ENCODE data around the gene ASXL3. TPM values are rescaled to one million over a fixed set of nuclear protein-coding genes. Genes with fewer than 3 reads are reported as not detected.

ASXL3 gene
- total RNA-seq, 6 donors from 2014 or later: 0.46 to 2.2 (median 0.98) TPM

GRCh38 chr18:33647365-33647764, 69.3 kb downstream of the ASXL3 start:
- Histone ChIP-seq H3K27ac (no peak overlapping the region), H3K36me3 (no peaks in the 10 kb centered on the region), H3K27me3 (no peaks in the 10 kb centered on the region), H3K9me3 (no peaks in the 10 kb centered on the region), H3K4me3 (no peak overlapping the region), H3K4me1 (no peaks in the 10 kb centered on the region)
- ATAC-seq (ENCODE audit: low FRiP score in 2 of 2) (no peak), DNase-seq (no peak)
- 96% methylated on average over 1 of the region's 1 CpG for WGBS, 2 donors
- TF ChIP-seq EP300 (IDR thresholded peaks at IDR 0.05): no peak
- TF ChIP-seq CTCF (IDR thresholded peaks at IDR 0.05): no peak
- TF ChIP-seq POLR2A (IDR thresholded peaks at IDR 0.05): no peak
- no peak for TF ChIP-seq POLR2AphosphoS5 (IDR thresholded peaks at IDR 0.05)

- no peaks in the 10 kb centered on the region for H3K9me3 ChIP-seq
- no peak overlapping the region for H3K27ac ChIP-seq
- H3K4me1 ChIP-seq: no peaks in the 10 kb centered on the region
- H3K27me3 ChIP-seq: no peaks in the 10 kb centered on the region
- TF ChIP-seq POLR2A (IDR thresholded peaks at IDR 0.05) (no peak), CTCF (IDR thresholded peaks at IDR 0.05) (no peak), EP300 (IDR thresholded peaks at IDR 0.05) (no peak), POLR2AphosphoS5 (IDR thresholded peaks at IDR 0.05) (no peak)
- no peaks in the 10 kb centered on the region for H3K36me3 ChIP-seq
- no peak overlapping the region for H3K4me3 ChIP-seq
- WGBS, 2 donors: 43 to 46% methylated on average over 1 of the region's 1 CpG
- ATAC-seq (ENCODE audit: low FRiP score in 2 of 2): no peak
- DNase-seq: no peak
Measured at GRCh38 chr18:33652635-33653034, 74.6 kb downstream of the ASXL3 start.

- no peak for TF ChIP-seq POLR2AphosphoS5 (IDR thresholded peaks at IDR 0.05)
- TF ChIP-seq CTCF (IDR thresholded peaks at IDR 0.05): no peak
- no peak for TF ChIP-seq POLR2A (IDR thresholded peaks at IDR 0.05)
- TF ChIP-seq EP300 (IDR thresholded peaks at IDR 0.05): no peak
- 61 to 84% methylated on average over 3 of the region's 3 CpGs for WGBS, 2 donors
- no peaks in the 10 kb centered on the region for H3K4me1 ChIP-seq
Measured at GRCh38 chr18:33653231-33653630, 75.2 kb downstream of the ASXL3 start.

GRCh38 chr18:33656889-33657448, 79.0 kb downstream of the ASXL3 start:
- DNase-seq (no peak), ATAC-seq (ENCODE audit: low FRiP score in 2 of 2) (no peak)
- Histone ChIP-seq H3K27me3 (no peaks in the 10 kb centered on the region), H3K4me3 (no peak overlapping the region), H3K36me3 (no peaks in the 10 kb centered on the region), H3K4me1 (no peaks in the 10 kb centered on the region), H3K27ac (no peak overlapping the region), H3K9me3 (no peaks in the 10 kb centered on the region)
- WGBS, 2 donors: 38 to 83% methylated on average over 2 of the region's 2 CpGs
- TF ChIP-seq POLR2AphosphoS5 (IDR thresholded peaks at IDR 0.05) (no peak), CTCF (IDR thresholded peaks at IDR 0.05) (no peak), POLR2A (IDR thresholded peaks at IDR 0.05) (no peak), EP300 (IDR thresholded peaks at IDR 0.05) (no peak)

More at GRCh38 chr18:33653231-33653630, 75.2 kb downstream of the ASXL3 start:
- no peak for ATAC-seq (ENCODE audit: low FRiP score in 2 of 2)
- Histone ChIP-seq H3K27me3 (no peaks in the 10 kb centered on the region), H3K36me3 (no peaks in the 10 kb centered on the region), H3K9me3 (no peaks in the 10 kb centered on the region), H3K4me3 (no peak overlapping the region), H3K27ac (no peak overlapping the region)
- no peak for DNase-seq

- H3K27ac ChIP-seq: no peak overlapping the region
- H3K4me3 ChIP-seq: no peak overlapping the region
- WGBS, 2 donors: 81 to 86% methylated on average over 2 of the region's 2 CpGs
- H3K9me3 ChIP-seq: no peaks in the 10 kb centered on the region
- TF ChIP-seq POLR2A (IDR thresholded peaks at IDR 0.05) (no peak), EP300 (IDR thresholded peaks at IDR 0.05) (no peak), POLR2AphosphoS5 (IDR thresholded peaks at IDR 0.05) (no peak), CTCF (IDR thresholded peaks at IDR 0.05) (no peak)
- H3K4me1 ChIP-seq: no peaks in the 10 kb centered on the region
- no peaks in the 10 kb centered on the region for H3K27me3 ChIP-seq
- no peaks in the 10 kb centered on the region for H3K36me3 ChIP-seq
- ATAC-seq (ENCODE audit: low FRiP score in 2 of 2): no peak
- DNase-seq: no peak
Measured at GRCh38 chr18:33660696-33661310, 82.8 kb downstream of the ASXL3 start.

Data from upper lobe of left lung (tissue), 6 donors.